Measurements from ENCODE around the gene CLUH.
"Not testable (repeated sequence)": the region's sequence is repeated elsewhere in the genome, so short reads cannot be mapped to it uniquely, and the experiment has no call there.

Gene CLUH

DNA sequence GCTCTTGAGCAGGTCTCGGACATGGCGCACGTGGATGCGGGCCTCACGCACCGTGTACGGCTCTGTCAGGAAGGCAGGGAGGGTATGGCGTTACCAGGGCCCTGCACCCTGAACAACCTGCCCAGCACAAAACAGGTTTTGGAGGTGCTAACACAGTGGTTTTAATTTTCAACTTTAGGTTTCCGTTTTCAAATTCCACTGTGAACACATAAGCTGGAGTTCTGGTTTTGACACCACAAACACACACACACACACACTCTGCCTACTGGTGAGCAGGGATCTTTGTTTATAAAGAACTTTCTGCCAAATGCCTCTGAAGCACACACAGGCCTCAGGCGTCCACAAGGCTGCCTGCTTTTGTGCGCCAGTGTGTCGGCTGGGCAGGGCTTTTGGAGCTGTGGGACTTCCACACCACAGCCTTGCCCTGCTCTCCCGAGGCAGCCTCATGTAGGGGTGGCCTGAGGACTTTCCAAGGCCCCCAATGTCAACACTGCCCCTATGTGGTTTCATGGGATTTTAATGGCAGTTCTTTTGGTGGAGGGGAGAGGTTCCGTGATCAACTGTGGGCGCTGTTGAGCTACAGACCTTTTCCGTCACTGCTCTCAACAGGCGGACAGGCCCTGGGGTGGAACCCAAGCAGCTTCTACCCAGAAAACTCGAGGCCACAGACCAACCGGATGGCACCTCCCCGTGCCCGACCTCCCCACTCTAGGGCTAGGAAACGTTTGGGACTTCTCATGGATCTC, 9.4 kb downstream of the CLUH start:
- no peak for DNase-seq (ENCODE audit: extremely low read depth in 1 of 2, low read depth in 1 of 2)

DNA sequence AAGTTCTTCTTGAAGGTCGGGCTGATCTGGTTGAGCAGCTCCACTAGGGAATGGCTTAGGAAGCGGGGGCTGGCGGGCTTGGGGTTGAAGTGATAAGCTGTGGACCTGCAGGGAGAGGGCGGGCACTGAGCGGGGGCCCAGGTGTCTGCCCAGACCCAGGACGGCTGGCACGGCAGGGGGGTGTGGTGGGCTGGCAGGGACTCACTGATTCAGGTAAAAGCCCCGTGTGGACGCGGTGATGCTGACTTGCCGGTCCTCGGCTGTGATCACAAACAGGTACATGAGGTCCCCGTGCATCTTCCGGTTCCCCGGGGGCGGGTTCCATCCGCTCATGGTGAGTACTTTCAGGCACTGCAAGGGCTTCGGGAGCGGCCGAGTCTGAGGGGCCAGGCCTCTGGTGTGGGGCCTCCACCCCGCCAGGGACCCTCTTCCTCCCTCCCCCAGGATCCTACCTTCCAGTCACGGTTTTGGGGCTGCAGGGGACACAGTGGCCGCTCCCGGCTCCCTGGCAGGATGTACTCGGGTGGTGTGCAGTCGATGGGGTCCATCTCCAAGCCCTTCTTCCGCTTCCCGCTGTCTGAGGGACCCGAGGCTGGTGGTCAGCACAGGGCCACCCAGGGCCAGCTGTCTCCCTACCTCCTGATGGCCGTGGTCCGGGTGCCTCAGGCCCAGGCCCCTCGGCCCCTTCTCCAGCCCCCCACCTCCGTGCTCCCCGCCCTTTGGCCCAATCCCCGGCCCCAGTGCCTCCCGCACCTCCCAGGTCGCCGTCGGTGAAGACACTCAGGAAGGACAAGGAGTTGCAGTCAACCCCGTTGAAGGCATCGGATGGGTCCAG, 10.2 kb downstream of the CLUH start:
- no peak for DNase-seq (ENCODE audit: extremely low read depth in 1 of 2, low read depth in 1 of 2)

DNA sequence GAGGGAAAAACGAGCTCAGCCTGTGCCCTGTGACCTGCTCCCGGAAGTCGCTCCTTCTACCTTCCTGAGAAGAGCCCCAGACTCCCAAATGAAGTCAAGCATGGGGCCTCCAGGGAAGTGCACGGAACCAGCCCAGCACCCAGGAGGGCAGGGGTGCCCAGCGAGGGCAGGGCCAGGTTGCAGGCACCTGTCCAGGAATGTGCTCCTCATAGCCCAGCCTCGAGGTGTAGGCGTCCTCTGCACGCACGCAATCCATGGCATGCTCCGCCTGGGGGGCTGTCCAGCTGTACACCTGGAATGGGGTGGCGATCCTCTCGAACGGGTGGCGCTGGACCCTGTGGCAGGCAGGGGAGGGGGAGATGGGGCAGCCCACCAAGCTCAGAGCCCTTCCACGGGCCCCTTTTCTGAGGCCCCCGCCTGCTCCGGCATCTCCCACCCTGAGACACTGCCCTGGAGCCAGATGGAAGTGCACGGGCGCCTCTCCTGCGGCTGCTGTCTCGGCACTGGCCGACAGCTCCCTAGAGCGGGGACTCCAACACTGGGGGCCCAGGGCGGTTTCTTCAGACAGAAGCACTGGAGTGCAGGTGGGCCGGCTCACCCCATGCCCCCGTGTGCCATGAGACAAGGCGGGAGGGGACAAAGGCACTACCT, 10.9 kb downstream of the CLUH start:
- DNase-seq (ENCODE audit: extremely low read depth in 1 of 2, low read depth in 1 of 2): no peak

DNA sequence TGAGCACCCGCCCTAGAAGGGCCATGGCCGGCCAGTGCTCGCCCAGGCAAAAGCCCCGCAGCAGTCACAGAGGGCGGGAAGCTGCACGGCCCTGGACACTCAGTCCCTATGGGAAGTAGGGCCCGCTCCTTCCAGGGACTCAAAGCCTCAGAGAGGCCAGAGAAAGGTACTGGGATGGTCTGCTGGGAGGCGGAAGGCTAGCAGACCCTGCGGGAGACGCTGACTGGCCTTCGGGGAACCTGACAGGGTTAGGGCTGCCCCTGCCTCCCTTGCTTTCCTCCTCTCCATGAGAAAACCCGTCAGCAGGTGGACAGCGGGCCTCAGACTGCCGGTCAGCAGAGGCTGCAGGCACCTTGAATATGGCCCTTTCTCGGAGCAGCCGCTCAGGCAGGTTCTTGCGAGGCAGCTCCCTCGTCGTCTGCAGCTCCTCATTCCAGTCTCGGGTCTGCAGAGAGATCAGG, 11.5 kb downstream of the CLUH start:
- DNase-seq (ENCODE audit: extremely low read depth in 1 of 2, low read depth in 1 of 2): no peak

DNA sequence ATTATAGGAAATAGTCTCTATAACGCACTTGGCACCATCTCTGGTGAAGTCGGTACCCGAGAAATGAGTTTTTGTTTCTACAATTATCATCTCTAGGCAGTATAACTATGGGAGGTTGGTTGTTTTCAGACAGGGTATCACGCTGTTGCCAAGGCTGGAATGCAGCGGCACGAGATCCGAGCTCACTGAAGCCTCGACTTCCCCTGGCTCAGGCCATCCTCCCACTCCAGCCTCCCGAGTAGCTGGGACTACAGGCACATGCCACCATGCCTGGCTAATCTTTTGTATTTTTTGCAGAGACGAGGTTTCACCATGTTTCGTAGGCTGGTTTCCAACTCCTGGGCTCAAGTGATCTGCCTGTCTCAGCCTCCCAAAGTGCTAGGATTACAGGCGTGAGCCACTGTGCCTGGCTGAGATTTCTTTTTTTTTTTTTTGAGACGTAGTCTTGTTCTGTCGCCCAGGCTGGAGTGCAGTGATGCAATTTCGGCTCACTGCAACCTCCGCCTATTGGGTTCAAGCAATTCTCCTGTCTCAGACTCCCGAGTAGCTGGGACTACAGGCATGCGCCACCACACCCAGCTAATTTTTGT, 12.3 kb downstream of the CLUH start:
- not testable (repeated sequence) for DNase-seq (ENCODE audit: extremely low read depth in 1 of 2, low read depth in 1 of 2)

DNA sequence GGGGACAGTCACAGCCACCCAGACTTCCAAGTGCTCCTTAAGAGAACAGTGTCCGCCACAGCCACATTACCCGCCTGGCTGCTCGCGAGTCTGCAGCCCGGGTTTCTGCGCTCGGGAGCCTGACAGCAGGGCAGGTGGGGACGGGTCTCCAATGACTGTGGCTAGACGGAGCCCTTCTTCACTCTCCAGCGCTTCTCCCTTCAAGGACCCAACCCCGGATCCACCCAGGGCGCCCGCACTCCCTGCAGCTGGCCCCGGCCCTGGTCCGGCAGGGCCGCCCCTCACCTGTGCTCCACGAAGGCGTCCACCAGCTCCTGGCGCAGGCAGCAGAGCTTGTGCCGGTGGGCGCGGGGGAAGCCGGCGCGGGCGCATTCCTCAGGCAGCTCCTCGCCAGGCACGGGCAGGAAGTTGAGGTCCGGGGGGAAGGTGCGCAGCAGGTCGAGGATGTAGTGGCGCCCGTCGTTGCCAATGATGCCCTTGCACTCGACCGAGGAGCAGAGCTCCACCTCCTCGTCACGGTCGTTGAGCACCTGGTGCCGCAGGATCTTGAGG, 13.9 kb downstream of the CLUH start:
- no peak for DNase-seq (ENCODE audit: extremely low read depth in 1 of 2, low read depth in 1 of 2)

DNA sequence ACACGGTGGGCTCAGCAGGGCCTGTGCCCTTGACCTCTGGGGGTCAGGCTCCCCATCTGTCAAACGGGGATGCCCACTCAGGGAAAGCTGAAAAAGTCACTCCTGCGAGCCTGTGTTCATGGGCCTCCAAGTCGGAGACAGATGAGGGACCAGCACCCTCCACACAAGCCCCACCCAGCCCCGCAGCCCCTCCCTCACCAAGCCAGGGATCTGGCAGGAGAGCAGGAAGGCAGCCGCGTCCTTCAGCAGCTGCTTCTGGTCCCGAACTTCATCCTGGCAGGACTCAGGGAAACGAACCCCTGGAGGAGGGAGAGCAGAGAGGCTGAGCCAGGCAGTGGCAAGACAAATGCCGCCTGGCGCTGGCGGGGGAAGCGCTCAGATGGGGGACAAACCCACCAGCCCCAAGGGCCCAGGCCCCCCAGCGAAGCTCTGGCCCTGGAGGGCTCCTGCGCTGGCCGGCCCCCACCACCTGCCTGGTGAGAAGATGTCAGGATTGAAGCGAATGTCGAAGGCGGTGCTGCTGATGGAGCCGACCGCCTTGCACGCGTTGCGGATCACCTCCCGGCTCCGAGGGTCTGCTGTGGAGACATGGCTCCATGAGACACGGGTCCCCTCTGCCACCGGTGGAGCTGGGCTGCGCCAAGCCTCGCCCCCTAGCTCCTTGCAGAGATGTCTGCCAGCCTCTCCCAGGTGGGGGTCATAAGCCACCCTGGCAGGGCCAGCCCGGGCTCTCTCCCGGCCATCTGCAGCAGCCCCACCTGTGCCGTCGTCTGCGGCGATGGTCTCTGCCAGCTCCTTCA, 15.4 kb downstream of the CLUH start:
- no peak for DNase-seq (ENCODE audit: extremely low read depth in 1 of 2, low read depth in 1 of 2)

DNA sequence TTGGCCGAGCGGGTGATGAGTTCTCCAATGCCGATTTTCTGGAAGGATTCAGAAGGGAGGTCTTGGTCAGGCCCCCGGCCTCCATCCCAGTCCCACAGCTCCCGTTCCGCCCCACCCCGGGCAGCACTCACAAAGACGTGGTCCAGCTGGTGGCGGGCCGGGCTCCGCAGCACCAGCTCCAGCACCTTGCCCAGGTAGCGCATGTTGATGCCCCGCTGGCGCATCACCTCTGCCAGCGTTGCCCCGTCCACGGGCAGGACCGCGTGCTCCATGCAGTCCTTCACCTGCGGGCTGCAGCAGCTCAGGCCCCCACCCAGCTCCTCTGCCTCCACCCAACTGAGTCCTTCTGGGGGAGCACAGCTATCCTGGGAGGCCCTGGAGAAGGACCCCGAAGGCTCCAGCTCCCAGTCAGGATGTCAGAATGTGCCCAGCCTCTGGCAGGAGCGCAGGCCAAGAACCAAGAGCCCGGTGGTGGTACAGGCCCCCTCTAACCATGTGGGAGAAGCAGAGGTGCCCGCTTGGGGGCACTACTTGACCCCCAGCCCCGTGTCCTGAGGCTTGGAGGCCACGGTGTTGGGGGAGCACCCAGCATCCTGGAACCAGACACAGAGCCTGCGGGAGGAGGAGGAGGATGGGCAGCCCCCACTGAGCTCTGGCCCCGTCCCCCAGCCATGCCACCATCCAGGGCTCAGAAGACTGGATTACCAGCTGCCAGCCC, 16.2 kb downstream of the CLUH start:
- no peak for DNase-seq (ENCODE audit: extremely low read depth in 1 of 2, low read depth in 1 of 2)

DNA sequence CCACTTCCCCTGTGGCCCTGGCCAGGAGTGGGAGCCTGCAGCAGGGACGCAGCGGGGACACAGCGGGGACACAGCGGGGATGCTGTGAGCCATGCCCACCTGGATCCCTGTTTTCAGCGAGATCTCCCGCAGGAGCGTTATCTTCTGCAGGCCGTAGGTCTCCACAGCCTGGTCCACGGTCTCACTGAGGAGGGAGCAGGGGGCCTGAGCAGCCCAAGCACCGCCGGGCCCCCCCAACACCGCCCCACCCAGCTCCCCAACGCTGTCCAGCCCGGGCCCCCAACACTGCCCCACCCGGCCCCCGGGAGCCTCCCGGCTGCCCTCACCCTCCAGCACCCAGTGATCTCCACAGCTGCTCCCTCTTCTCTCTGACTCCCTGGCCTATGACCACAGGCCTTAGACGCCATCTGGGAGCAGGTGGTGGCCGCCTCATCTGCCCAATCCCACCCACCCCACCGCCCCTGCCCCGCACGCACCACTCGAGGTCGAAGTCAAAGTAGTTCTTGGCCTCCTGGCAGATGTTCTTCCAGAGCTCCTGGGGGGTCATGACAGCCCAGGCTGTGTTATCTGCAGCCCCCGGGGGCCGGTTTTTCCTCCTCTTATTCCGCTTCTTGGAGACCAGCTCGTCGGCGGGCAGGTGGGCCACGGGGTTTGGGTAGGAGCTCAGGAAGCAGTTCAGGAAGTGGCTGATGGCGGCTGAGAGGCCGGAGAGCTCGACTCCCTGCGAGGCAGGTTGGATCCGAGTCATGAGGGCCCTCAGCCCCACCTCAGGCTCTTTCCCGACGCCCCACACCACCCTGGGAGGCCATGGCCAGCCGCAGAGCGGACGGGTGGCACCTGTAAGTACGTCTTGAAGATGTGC, 17.0 kb downstream of the CLUH start:
- DNase-seq (ENCODE audit: extremely low read depth in 1 of 2, low read depth in 1 of 2): no peak

DNA sequence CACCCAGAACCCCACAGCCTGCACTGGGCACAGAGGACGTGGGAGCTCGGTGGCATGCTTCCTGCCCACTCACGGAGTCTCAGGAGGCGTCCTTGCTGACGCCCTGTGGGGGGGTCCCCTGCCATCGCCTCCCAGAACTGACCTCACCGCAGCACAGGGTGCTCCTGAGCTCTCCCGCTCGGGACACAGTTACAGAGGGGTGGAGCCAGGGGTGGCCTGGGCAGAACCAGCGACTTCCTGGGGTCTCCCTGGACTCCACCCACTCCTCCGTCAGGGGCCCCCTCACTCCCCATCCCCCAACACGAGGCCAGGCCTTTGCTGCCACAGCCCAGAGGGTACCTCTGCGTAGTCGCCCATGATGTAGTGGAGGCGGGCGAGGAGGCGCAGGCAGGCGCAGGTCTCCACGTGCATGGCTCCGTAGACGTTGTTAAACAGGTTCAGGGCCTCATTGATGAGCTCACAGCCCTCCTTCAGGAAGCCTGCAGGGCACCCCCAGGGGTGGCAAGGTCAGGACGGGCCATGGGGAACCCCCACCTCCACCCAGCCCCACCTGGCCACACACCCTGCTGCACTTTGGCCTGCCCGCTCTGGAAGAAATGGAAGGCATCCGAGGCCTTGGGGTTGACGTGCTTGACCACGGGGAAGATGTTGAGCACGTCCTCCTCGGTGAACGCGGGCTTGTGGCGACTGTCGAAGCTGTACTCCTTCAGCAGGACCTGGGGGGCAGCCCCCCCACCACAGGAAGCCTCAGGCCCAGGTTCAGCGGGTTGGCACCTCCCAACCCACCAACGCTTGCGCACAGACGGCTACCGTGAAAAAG, 17.8 kb downstream of the CLUH start:
- DNase-seq (ENCODE audit: extremely low read depth in 1 of 2, low read depth in 1 of 2): no peak

DNA sequence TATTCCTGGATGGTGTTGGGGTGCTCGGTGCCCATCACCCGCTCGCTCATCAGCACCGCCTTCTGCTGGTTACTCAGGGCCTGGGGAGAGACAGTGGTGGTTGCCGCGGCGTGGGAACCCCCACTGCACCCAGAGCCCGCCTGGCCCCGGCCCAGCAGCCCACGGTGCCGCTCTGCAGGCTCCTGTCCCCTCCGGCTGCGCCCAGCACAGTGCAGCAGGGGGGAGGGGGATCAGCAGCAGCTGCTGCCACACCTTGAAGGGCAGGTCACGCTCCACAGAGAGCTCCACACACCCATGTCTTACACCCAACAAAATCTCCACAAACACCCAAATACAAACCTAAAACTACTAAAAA, 18.8 kb downstream of the CLUH start:
- DNase-seq (ENCODE audit: extremely low read depth in 1 of 2, low read depth in 1 of 2): no peak

DNA sequence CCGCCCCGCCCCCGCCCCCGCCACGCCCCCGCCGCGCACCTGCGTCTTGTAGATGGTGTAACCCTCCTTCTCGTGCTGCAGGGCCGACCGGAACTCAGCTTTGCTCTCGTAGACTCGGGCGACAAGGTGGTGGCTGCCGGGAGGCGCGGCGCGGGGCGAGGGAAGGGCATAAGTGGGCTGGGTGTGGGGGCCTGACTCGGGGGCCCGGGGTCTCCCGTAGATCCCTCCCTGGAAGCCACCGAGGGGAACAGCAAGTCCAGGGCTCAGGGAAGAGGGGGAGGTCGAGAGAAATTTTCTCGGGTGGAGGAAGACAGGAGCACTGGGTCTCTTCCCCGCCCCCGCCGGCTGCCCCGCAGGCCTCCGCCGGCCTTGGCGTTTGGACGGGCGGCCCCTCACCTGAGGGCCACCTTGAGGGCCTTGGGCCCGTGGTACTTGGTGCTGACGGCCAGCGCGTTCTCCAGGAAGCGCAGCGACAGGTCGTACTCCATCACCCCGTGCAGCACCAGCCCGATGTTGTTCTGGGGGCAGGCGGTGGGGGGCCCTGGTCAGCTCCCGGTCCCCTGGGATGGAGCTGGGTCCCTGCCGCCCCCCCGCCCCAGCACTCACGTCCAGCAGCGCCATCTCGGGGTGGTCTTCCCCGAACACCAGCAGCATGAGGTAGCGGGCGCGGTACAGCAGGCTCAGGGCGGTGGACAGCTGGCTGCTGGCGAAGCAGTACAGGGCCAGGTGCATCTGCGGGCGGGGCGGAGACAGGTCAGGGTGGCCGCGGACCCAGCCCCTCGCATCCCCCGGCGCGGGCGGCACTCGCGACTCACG, 19.4 kb downstream of the CLUH start:
- DNase-seq (ENCODE audit: extremely low read depth in 1 of 2, low read depth in 1 of 2): no peak

DNA sequence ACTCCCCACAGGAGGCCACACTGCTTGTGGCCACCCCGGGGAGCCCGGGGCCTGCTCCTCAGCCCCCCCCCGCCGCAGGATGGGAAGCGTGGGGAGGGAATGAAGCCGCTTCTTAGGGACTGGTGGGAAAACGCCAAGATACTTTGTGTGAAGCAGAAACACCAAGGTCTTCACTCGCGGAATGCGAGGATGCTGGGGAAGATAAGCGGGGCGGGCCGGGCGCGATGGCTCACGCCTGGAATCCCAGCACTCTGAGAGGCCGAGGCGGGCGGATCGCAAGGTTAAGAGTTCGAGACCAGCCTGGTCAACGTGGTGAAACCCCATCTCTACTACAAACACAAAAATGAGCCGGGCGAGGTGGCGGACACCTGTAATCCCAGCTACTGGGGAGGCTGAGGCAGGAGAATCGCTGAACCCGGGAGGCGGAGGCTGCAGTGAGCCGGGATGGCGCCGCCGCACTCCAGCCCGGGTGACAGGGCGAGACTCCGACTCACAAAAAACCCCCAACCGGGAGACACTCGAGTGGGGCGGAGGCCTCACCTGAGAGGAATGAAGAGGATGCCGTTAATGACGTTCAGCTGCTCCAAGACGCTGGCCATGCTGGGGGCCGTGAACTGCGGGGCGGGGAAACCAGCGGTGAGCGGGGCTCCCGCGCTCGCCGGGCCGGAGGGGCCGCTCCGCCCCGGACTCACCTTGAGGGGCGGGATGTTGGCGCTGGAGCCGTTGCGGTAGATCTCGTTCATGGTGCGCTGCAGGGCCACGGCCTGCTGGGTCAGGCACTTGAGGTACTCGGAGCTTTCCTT, 20.3 kb downstream of the CLUH start:
- DNase-seq (ENCODE audit: extremely low read depth in 1 of 2, low read depth in 1 of 2): no peak

DNA sequence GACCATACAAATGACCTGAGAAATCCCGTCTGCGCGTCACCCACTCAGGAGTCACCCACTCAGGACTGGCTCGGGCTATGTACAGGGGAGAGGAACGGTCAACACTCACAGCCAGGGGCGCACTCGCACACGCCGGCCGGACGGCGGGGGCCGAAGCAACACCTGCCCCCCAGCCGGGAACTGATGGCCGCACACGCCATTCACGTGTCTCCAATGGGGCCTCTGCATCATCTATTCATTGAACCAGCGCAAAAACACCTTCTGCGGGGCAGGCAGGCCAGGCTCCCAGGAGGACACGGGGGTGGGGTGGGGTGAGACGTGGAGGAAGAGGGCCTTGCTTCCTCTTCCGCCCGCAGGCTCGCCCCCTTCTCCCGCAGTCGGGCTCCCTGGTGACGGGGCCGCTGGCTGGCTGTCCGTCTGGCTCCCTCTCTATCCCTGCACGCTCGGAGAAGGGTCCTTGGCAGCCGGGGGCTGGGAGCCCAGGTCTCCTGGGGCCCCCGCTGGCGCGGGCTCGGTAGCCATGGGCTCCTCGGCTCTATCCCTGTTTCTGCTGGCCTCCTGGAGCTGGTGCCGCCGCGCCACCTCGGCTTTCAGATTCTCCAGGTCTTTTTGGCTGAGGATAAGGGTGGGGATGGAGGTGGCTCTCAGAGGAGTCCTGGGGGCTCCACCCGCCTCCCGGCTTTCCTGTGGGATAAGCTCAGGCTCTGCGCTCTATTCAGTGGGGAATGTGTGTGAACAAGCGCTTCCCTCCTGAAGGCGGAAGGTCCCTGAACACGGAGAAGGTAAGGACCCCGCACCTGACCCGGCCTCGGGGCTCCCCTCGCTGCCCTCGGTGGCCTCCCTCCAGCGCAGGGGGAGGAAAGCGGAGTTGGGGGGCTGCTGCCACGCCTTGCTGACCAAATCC, 21.1 kb downstream of the CLUH start:
- DNase-seq (ENCODE audit: extremely low read depth in 1 of 2, low read depth in 1 of 2): no peak

Data from stimulated activated CD8-positive, alpha-beta memory T cell treated with anti-CD3 and anti-CD28 coated beads, Interleukin-7, amount 100 ng/mL, for 48 hours (primary cell).